ENCODE measurements around the gene AIP. TPM values are rescaled to one million over a fixed set of nuclear protein-coding genes. Genes with fewer than 3 reads are reported as not detected.
A peak's percentile ranks its signal among the peaks of the same experiment; 100 is the strongest.

Gene AIP
- polyA plus RNA-seq, 3 donors = 76.7 to 132 (median 99.3) TPM

GRCh38 chr11:67496113-67496512, 13.3 kb downstream of the AIP start:
- Histone ChIP-seq H3K79me2 (ENCODE audit: insufficient read depth, low read length) (peaks cover 15% of the 10 kb centered on the region), H2AFZ (ENCODE audit: insufficient read depth, low read depth, low read length, poor library complexity, severe bottlenecking) (no peak overlapping the region), H3K36me3 (replicated peaks in 1 of 2; ENCODE audit: control insufficient read depth in 1 of 2, insufficient read depth in 2 of 2, low read length in 2 of 2) (peaks cover 86 to 95% of the 10 kb centered on the region in 2 donors), H3K4me2 (replicated peaks; ENCODE audit: extremely low read depth, low read length, poor library complexity, severe bottlenecking) (no peak overlapping the region), H3K4me1 (ENCODE audit: control insufficient read depth in 1 of 2, insufficient read depth in 2 of 2, low read length in 2 of 2) (peaks cover 9 to 10% of the 10 kb centered on the region in 2 donors), H3K27ac (ENCODE audit: low read depth in 1 of 2, low read length in 2 of 2) (no peak overlapping the region), H4K20me1 (ENCODE audit: insufficient read depth, low read length) (peaks cover 90% of the 10 kb centered on the region), H3K9me3 (replicated peaks in 1 of 2; ENCODE audit: control insufficient read depth in 1 of 2, insufficient read depth in 1 of 2, low read length in 2 of 2) (no peaks in the 10 kb centered on the region), H3K27me3 (ENCODE audit: control insufficient read depth in 2 of 2, insufficient read depth in 2 of 2, low read length in 2 of 2) (no peaks in the 10 kb centered on the region), H3K4me3 (replicated peaks in 1 of 3; ENCODE audit: low read depth in 2 of 3, low read length in 3 of 3) (no peak overlapping the region), H3K9ac (ENCODE audit: insufficient read depth, low read length, poor library complexity, severe bottlenecking) (no peak overlapping the region)
- Mint-ChIP-seq H3K27me3 (ENCODE audit: low read depth in 3 of 3) (no peaks in the 10 kb centered on the region), H3K4me3 (no peak overlapping the region), H3K27ac (peak overlapping the region in 2 of 7 donors; percentile 42 to 53), H3K36me3 (peaks cover 61 to 95% of the 10 kb centered on the region in 2 donors), H3K4me1 (peaks cover 7% of the 10 kb centered on the region), H3K9me3 (no peaks in the 10 kb centered on the region)
- intact Hi-C loops (cut with micrococcal nuclease) = no loop called here
- 95% methylated on average over 12 of the region's 12 CpGs for WGBS (ENCODE audit: insufficient coverage)
- TF ChIP-seq CTCF (IDR thresholded peaks at IDR 0.05) = no peak
- DNase-seq = no peak

DNA sequence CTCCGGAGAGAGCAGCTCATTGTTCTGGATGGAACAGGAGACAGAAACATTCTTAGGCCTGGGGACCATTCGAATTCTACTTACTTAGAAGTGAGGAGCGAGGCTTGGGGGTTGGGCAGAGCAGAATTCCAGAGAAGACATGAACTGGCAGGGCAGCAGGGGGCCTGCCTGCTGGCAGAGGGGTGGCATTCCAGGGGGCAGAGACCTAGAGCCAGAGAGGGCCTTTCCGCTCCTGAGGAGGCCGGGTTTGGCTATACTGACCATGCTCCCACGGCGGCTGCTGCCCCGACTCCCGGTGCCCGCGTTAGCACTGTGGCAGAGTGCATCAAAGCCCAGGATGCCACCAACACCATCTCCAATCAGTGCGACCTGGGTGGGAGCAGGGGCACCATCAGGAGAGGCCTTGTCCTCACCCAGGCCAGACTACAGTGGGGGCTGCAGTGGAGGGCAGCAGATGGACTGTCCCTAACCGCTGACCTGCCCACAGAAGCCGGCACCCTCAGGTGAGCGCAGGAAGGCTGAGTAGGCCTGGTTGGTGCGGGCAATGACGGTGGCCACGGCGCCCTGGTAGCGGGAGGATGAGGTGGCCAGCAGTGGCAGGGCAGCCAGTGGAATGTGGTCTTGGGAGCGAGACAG, 14.9 kb downstream of the AIP start:
- WGBS (ENCODE audit: insufficient coverage) = 98% methylated on average over 17 of the region's 21 CpGs
- peaks cover 17 to 21% of the 10 kb centered on the region in 2 donors for H3K4me1 ChIP-seq (ENCODE audit: control insufficient read depth in 1 of 2, insufficient read depth in 2 of 2, low read length in 2 of 2)
- Mint-ChIP-seq H3K4me1 (peaks cover 16% of the 10 kb centered on the region), H3K36me3 (peaks cover 71 to 96% of the 10 kb centered on the region in 2 donors), H3K4me3 (no peak overlapping the region), H3K27ac (peak overlapping the region in 2 of 7 donors; percentile 15 to 51), H3K9me3 (no peaks in the 10 kb centered on the region), H3K27me3 (ENCODE audit: low read depth in 3 of 3) (no peaks in the 10 kb centered on the region)
- intact Hi-C loops (cut with micrococcal nuclease) = no loop called here
- no peak overlapping the region for H3K9ac ChIP-seq (ENCODE audit: insufficient read depth, low read length, poor library complexity, severe bottlenecking)
- peaks cover 85 to 92% of the 10 kb centered on the region in 2 donors for H3K36me3 ChIP-seq (replicated peaks in 1 of 2; ENCODE audit: control insufficient read depth in 1 of 2, insufficient read depth in 2 of 2, low read length in 2 of 2)
- no peaks in the 10 kb centered on the region for H3K9me3 ChIP-seq (replicated peaks in 1 of 2; ENCODE audit: control insufficient read depth in 1 of 2, insufficient read depth in 1 of 2, low read length in 2 of 2)
- H3K4me3 ChIP-seq (replicated peaks in 1 of 3; ENCODE audit: low read depth in 2 of 3, low read length in 3 of 3) = no peak overlapping the region
- H3K27me3 ChIP-seq (ENCODE audit: control insufficient read depth in 2 of 2, insufficient read depth in 2 of 2, low read length in 2 of 2) = no peaks in the 10 kb centered on the region
- peaks cover 90% of the 10 kb centered on the region for H4K20me1 ChIP-seq (ENCODE audit: insufficient read depth, low read length)
- H3K79me2 ChIP-seq (ENCODE audit: insufficient read depth, low read length) = peaks cover 18% of the 10 kb centered on the region
- no peak overlapping the region for H3K27ac ChIP-seq (ENCODE audit: low read depth in 1 of 2, low read length in 2 of 2)
- no peak for DNase-seq
- H3K4me2 ChIP-seq (replicated peaks; ENCODE audit: extremely low read depth, low read length, poor library complexity, severe bottlenecking) = no peak overlapping the region
- H2AFZ ChIP-seq (ENCODE audit: insufficient read depth, low read depth, low read length, poor library complexity, severe bottlenecking) = no peak overlapping the region
- TF ChIP-seq CTCF (IDR thresholded peaks at IDR 0.05) = no peak
